OCI-LY7 (cell line): ENCODE measurements around the gene UBP1. TPM values are rescaled to one million over a fixed set of nuclear protein-coding genes. Genes with fewer than 3 reads are reported as not detected.

ENCODE experiments used
- BruUV-seq: library from RNA; stranded (reverse); fragments of 400-500 nt; replicated peaks from 2 replicates; lab custom pipeline; 2021; lab: Mats Ljungman, UMichigan
- CTCF ChIA-PET: fragments of 300-600 bp; sonication (Branson Sonifier 250); formaldehyde crosslinking; loops from one replicate; lab custom pipeline; 2022; ENCODE audit warnings: antibody characterized with exemption; ENCODE audit not compliant: unreplicated experiment; lab: Charles Lee
- POLR2A ChIA-PET: fragments of 300-600 bp; sonication (Branson Sonifier 250); formaldehyde crosslinking; loops from one replicate; lab custom pipeline; 2022; ENCODE audit warnings: antibody characterized with exemption; lab: Charles Lee
- DNase-seq: peaks from one replicate; pipeline ENCODE4 v3.0.0-alpha.2; 2015; ENCODE audit warnings: low spot score
- H2AFZ ChIP-seq: fragments of 200-600 bp; sonication (generic), shearing (Covaris generic); 2 replicates; pipeline ENCODE4 v1.6.1; 2014; ENCODE audit warnings: mild to moderate bottlenecking, antibody characterized with exemption, low read length, moderate library complexity
- H3K27ac ChIP-seq: fragments of 200-600 bp; sonication (generic); 2 replicates; pipeline ENCODE4 v1.5.1; 2014; ENCODE audit warnings: mixed run types, low read depth, mild to moderate bottlenecking, moderate library complexity, low read length, inconsistent platforms; ENCODE audit not compliant: poor library complexity, severe bottlenecking
- H3K36me3 ChIP-seq: fragments of 200-600 bp; sonication (generic); 2 replicates; pipeline ENCODE4 v1.6.1; 2014; ENCODE audit warnings: mild to moderate bottlenecking, antibody characterized with exemption, low read length, moderate library complexity, mixed read lengths; ENCODE audit not compliant: insufficient read depth
- H3K4me1 ChIP-seq: fragments of 200-600 bp; sonication (generic); 2 replicates; pipeline ENCODE4 v1.5.1; 2014; ENCODE audit warnings: mild to moderate bottlenecking, low read length; ENCODE audit not compliant: insufficient read depth, poor library complexity, severe bottlenecking
- H3K4me2 ChIP-seq: fragments of 200-600 bp; sonication (generic); 2 replicates; pipeline ENCODE4 v1.6.1; 2014; ENCODE audit warnings: mild to moderate bottlenecking, low read length
- H3K4me3 ChIP-seq: fragments of 200-600 bp; sonication (generic); 2 replicates; pipeline ENCODE4 v1.5.1; 2014; ENCODE audit warnings: mild to moderate bottlenecking, low read depth, low read length; ENCODE audit not compliant: poor library complexity, severe bottlenecking
- H3K79me2 ChIP-seq: fragments of 200-600 bp; sonication (generic); 2 replicates; pipeline ENCODE4 v1.6.1; 2016; ENCODE audit warnings: low read depth, mild to moderate bottlenecking, low read length, moderate library complexity, mixed read lengths; ENCODE audit not compliant: insufficient read depth
- H3K9me2 ChIP-seq: fragments of 200-600 bp; sonication (generic); 2 replicates; pipeline ENCODE4 v1.6.1; 2016; ENCODE audit warnings: mild to moderate bottlenecking, low read length, mixed read lengths; ENCODE audit not compliant: insufficient read depth
- H3K9me3 ChIP-seq: fragments of 200-600 bp; sonication (generic); 2 replicates; pipeline ENCODE4 v1.6.1; 2014; ENCODE audit warnings: mild to moderate bottlenecking, mixed run types, low read length, mixed read lengths
- H4K20me1 ChIP-seq: fragments of 200-600 bp; sonication (generic); 2 replicates; pipeline ENCODE4 v1.6.1; 2014; ENCODE audit warnings: mild to moderate bottlenecking, antibody characterized with exemption, low read length, moderate library complexity, mixed read lengths; ENCODE audit not compliant: insufficient read depth
- EZH2phosphoT487 ChIP-seq: fragments of 200-600 bp; sonication (generic); IDR thresholded peaks from 2 replicates; pipeline ENCODE4 v1.6.1; 2018; ENCODE audit warnings: low read depth, borderline replicate concordance, mild to moderate bottlenecking, mixed run types, antibody characterized with exemption, low read length, moderate library complexity, mixed read lengths
- intact Hi-C: fragments of 100-400 bp; cut with micrococcal nuclease; formaldehyde crosslinking; loops from one replicate; pipeline ENCODE4 v1.10.0; 2022; ENCODE audit not compliant: unreplicated experiment
- total RNA-seq, 2 experiments: library from RNA; depleted of rRNA in 1 of 2; stranded (reverse); fragments of >200 nt in 1 of 2; shearing (Covaris generic) in 1 of 2; gene quantifications; 2 replicates each; pipeline ENCODE4 v1.2.3, GENCODE V29; 2014 to 2022
- TF ChIP-seq, protein P1 (sequence below): fragments of 200-600 bp; sonication (generic); conservative IDR thresholded peaks from 2 replicates; pipeline ENCODE4 v1.5.1; 2014; ENCODE audit warnings: mild to moderate bottlenecking, antibody characterized with exemption, low read length, moderate library complexity, mixed read lengths

UBP1 gene
- total RNA-seq, 2 experiments from 2014 or later, result 73.0 to 83.8 TPM

- peaks cover 64% of the 10 kb centered on the region for H3K79me2 ChIP-seq
- no peaks in the 10 kb centered on the region for H3K9me3 ChIP-seq
- peak; percentile 28 for DNase-seq
- peak overlapping the region; percentile 90 for H3K4me3 ChIP-seq
- H4K20me1 ChIP-seq, result peaks cover 45% of the 10 kb centered on the region
- TF ChIP-seq EZH2phosphoT487, result no peak
- TF ChIP-seq, protein P1, sequence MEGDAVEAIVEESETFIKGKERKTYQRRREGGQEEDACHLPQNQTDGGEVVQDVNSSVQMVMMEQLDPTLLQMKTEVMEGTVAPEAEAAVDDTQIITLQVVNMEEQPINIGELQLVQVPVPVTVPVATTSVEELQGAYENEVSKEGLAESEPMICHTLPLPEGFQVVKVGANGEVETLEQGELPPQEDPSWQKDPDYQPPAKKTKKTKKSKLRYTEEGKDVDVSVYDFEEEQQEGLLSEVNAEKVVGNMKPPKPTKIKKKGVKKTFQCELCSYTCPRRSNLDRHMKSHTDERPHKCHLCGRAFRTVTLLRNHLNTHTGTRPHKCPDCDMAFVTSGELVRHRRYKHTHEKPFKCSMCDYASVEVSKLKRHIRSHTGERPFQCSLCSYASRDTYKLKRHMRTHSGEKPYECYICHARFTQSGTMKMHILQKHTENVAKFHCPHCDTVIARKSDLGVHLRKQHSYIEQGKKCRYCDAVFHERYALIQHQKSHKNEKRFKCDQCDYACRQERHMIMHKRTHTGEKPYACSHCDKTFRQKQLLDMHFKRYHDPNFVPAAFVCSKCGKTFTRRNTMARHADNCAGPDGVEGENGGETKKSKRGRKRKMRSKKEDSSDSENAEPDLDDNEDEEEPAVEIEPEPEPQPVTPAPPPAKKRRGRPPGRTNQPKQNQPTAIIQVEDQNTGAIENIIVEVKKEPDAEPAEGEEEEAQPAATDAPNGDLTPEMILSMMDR, result no peak
- no peaks in the 10 kb centered on the region for H3K36me3 ChIP-seq
- peak overlapping the region; percentile 99 for H3K4me2 ChIP-seq
- H3K27ac ChIP-seq, result peak overlapping the region; percentile 96
- no TSS peak for BruUV-seq
- no peaks in the 10 kb centered on the region for H3K9me2 ChIP-seq
- POLR2A ChIA-PET, result interaction anchor here (0.8 to 3.2 kb wide), 11 partner anchors 9 to 387 kb away, joined by 3 to 22 read pairs (median 5); partner anchors contain the start of gene PDCD6IP
- intact Hi-C loops, result no loop called here
- CTCF ChIA-PET, result no interaction called here
- no peak overlapping the region for H2AFZ ChIP-seq
- H3K4me1 ChIP-seq, result peaks cover 39% of the 10 kb centered on the region
These were observed 1.2 kb downstream of the UBP1 start for GRCh38 chr3:33438881-33439545.

DNA sequence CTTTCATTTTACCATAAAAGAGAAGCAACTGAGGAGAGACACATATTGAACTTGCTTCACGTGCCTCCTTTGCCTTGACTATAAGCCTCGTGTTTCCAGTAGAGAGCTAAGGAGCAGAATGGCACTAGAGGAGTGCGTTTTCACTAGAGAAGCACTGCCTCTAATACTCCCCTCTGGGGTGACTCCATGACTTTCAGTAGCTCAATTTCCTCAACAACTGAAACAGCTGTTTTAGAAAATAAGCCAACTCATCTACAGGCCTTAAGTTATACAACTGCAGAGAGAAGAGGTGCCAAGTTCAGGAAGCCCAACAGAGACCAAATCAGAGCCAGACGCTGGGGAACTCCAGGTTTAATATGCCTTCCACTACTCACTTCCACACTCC is 1.9 kb downstream of the UBP1 start:
- no peaks in the 10 kb centered on the region for H3K9me3 ChIP-seq
- H3K4me3 ChIP-seq, result peak overlapping the region; percentile 90
- no peak for TF ChIP-seq EZH2phosphoT487
- TF ChIP-seq, protein P1, result no peak
- H3K4me1 ChIP-seq, result peaks cover 39% of the 10 kb centered on the region
- ChIA-PET POLR2A (interaction anchor here (0.8 to 3.2 kb wide), 10 partner anchors 9 to 388 kb away, joined by 3 to 22 read pairs (median 6); partner anchors contain the start of gene PDCD6IP), CTCF (interaction anchor here (0.6 kb wide), 1 partner anchor 349 kb away, joined by 3 read pairs; no protein-coding TSS in a partner anchor)
- no peaks in the 10 kb centered on the region for H3K36me3 ChIP-seq
- H4K20me1 ChIP-seq, result peaks cover 49% of the 10 kb centered on the region
- no peaks in the 10 kb centered on the region for H3K9me2 ChIP-seq
- peak; percentile 47 for DNase-seq
- H3K4me2 ChIP-seq, result peak overlapping the region; percentile 99
- peak overlapping the region; percentile 96 for H3K27ac ChIP-seq
- intact Hi-C loops, result no loop called here
- no peak overlapping the region for H2AFZ ChIP-seq
- BruUV-seq, result no TSS peak
- H3K79me2 ChIP-seq, result peaks cover 71% of the 10 kb centered on the region
